Right lung (tissue), 10 donors: Measurements from ENCODE around the gene OR11H12. TPM values are rescaled to one million over a fixed set of nuclear protein-coding genes. Genes with fewer than 3 reads are reported as not detected.
"Not testable (repeated sequence)": the region's sequence is repeated elsewhere in the genome, so short reads cannot be mapped to it uniquely, and the experiment has no call there.

ENCODE experiments used
- DNase-seq, 2 donors: peaks; one replicate each; pipeline ENCODE4 v3.0.0-alpha.2; 2013
- long read RNA-seq, 8 donors: transcript quantifications; one replicate each; lab custom pipeline, GENCODE V29; 2026
- polyA plus RNA-seq, 5 donors: library from polyadenylated mRNA; unstranded; fragments of 120-200 nt; gene quantifications; one replicate each; pipeline versions ENCODE4 v1.2.1 to v1.2.3, GENCODE V29; 2013; ENCODE audit warnings: inconsistent platforms in 1 of 5, low replicate concordance in 1 of 5; ENCODE audit not compliant: insufficient read length in 5 of 5, insufficient read depth in 1 of 5

OR11H12 gene
- not detected for polyA plus RNA-seq
- long read RNA-seq, donor 1 = 0 reads
- long read RNA-seq, donor 2 = 0 reads
- long read RNA-seq, donor 3 = 0 reads
- long read RNA-seq, donor 4 = 0 reads
- long read RNA-seq, donor 5 = 0 reads
- long read RNA-seq, donor 6 = 0 reads
- long read RNA-seq, donor 7 = 0 reads
- long read RNA-seq, donor 8 = 0 reads

- not testable (repeated sequence) for DNase-seq
Measured at GRCh38 chr14:18600817-18601216, at the start of gene OR11H12. Gene OR11H12 (plus strand): TSS chr14:18601117. CDS start chr14:18601117, 0 bp downstream.

GRCh38 chr14:18582908-18583307 is 18.0 kb upstream of the OR11H12 start:
- not testable (repeated sequence) for DNase-seq

- not testable (repeated sequence) for DNase-seq
Measured at GRCh38 chr14:18626610-18627213, 25.8 kb downstream of the OR11H12 start.

- DNase-seq = not testable (repeated sequence)
Measured at GRCh38 chr14:18636066-18636465, 35.1 kb downstream of the OR11H12 start.

- not testable (repeated sequence) for DNase-seq
Measured at GRCh38 chr14:18638032-18638431, 37.1 kb downstream of the OR11H12 start.

GRCh38 chr14:18638785-18639184 is 37.9 kb downstream of the OR11H12 start:
- not testable (repeated sequence) for DNase-seq

- not testable (repeated sequence) for DNase-seq
Measured at GRCh38 chr14:18646075-18646730, 45.3 kb downstream of the OR11H12 start.
